OCI-LY3 (cell line): ENCODE measurements around the gene EIF4G3.
"Not testable (repeated sequence)": the region's sequence is repeated elsewhere in the genome, so short reads cannot be mapped to it uniquely, and the experiment has no call there.

Experiments
- H2AFZ ChIP-seq: fragments of 200-600, 300-600 bp; shearing (Covaris generic); 2 replicates; pipeline ENCODE4 v1.6.0; 2014; ENCODE audit warnings: antibody characterized with exemption, low read depth, low read length
- H3K27ac ChIP-seq: fragments of 200-600, 300-600 bp; sonication (generic); 2 replicates; pipeline ENCODE4 v1.5.1; 2014; ENCODE audit warnings: mild to moderate bottlenecking, low read length, moderate library complexity, mixed read lengths
- H3K27me3 ChIP-seq: fragments of 200-600, 300-600 bp; sonication (generic); 2 replicates; pipeline ENCODE4 v1.6.1; 2014; ENCODE audit warnings: low read depth, low read length, mixed read lengths
- H3K36me3 ChIP-seq: fragments of 200-600, 300-600 bp; sonication (generic); replicated peaks from 2 replicates; pipeline ENCODE3; 2014; ENCODE audit warnings: low read depth, low read length, mixed read lengths
- H3K4me1 ChIP-seq: fragments of 300-600, 200-600 bp; sonication (generic); 2 replicates; pipeline ENCODE4 v1.6.1; 2014; ENCODE audit warnings: low read length, mixed read lengths
- H3K4me2 ChIP-seq: fragments of 200-600, 300-600 bp; sonication (generic); 2 replicates; pipeline ENCODE4 v1.6.1; 2014; ENCODE audit warnings: low read length, mixed read lengths
- H3K4me3 ChIP-seq: fragments of 300-600, 200-600 bp; sonication (generic); 2 replicates; pipeline ENCODE4 v1.5.1; 2014; ENCODE audit warnings: antibody characterized with exemption, mild to moderate bottlenecking, low read length, moderate library complexity
- H3K79me2 ChIP-seq: fragments of 300-600, 200-600 bp; shearing (Covaris generic); 2 replicates; pipeline ENCODE4 v1.6.1; 2014; ENCODE audit warnings: mild to moderate bottlenecking, low read length, mixed read lengths
- H3K9ac ChIP-seq: fragments of 300-600, 200-600 bp; shearing (Covaris generic); 2 replicates; pipeline ENCODE4 v1.6.0; 2014; ENCODE audit warnings: mild to moderate bottlenecking, low read length, moderate library complexity
- H3K9me3 ChIP-seq: fragments of 200-600, 300-600 bp; shearing (Covaris generic); 2 replicates; pipeline ENCODE4 v1.6.1; 2014; ENCODE audit warnings: low read length, mixed read lengths; ENCODE audit not compliant: insufficient read depth
- H4K20me1 ChIP-seq: fragments of 200-600, 300-600 bp; sonication (generic); 2 replicates; pipeline ENCODE4 v1.6.1; 2016; ENCODE audit warnings: low read length, mixed read lengths; ENCODE audit not compliant: insufficient read depth
- EZH2phosphoT487 ChIP-seq: fragments of 200-600 bp; shearing (Covaris generic); IDR thresholded peaks from 2 replicates; pipeline ENCODE4 v1.6.1; 2018; ENCODE audit warnings: antibody characterized with exemption, mixed run types, low read depth
- TF ChIP-seq, protein P1 (sequence below): fragments of 200-600, 300-600 bp; sonication (generic); IDR thresholded peaks from 2 replicates; pipeline ENCODE4 v1.5.1; 2014; ENCODE audit warnings: antibody characterized with exemption, low read length, low read depth

The EIF4G3 gene

DNA sequence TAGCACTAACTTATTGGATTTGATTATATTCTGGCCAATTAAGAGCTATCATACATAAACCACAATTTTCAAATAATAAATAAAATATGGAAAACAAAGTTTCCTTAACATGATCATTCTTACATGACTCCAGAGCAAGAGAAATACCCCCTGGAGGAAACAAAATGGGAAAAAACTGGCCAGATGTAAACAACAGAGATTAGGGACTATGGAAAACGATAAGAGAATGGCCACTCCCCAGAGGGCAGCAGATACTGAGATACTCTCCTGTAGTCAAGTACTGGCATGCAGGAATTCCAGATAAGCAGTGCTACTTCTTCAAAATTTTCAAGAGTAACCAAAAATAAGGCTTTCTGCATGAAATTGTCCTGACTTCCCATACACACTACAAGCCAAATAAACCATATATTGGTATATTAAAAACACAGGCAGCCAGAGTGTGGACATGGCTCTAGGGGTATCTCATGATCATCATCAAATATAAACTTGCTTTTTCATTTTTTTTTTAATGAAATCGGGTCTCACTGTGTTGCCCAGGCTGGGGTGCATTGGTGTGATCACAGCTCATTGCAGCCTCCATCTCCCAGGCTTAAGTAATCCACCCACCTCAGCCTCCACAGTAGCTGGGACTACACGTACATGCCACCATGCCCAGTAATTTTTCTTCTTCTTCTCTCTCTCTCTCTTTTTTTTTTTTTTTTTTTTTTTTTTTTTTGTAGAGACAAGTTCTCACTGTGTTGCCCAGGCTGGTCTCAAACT, 118.5 kb downstream of the EIF4G3 start:
- Histone ChIP-seq H4K20me1 (no peaks in the 10 kb centered on the region), H2AFZ (no peak overlapping the region), H3K9me3 (no peaks in the 10 kb centered on the region), H3K36me3 (no peaks in the 10 kb centered on the region), H3K4me1 (no peaks in the 10 kb centered on the region), H3K27ac (no peak overlapping the region), H3K4me3 (no peak overlapping the region), H3K4me2 (no peak overlapping the region), H3K79me2 (no peaks in the 10 kb centered on the region), H3K27me3 (no peaks in the 10 kb centered on the region), H3K9ac (no peak overlapping the region)
- TF ChIP-seq, protein P1, sequence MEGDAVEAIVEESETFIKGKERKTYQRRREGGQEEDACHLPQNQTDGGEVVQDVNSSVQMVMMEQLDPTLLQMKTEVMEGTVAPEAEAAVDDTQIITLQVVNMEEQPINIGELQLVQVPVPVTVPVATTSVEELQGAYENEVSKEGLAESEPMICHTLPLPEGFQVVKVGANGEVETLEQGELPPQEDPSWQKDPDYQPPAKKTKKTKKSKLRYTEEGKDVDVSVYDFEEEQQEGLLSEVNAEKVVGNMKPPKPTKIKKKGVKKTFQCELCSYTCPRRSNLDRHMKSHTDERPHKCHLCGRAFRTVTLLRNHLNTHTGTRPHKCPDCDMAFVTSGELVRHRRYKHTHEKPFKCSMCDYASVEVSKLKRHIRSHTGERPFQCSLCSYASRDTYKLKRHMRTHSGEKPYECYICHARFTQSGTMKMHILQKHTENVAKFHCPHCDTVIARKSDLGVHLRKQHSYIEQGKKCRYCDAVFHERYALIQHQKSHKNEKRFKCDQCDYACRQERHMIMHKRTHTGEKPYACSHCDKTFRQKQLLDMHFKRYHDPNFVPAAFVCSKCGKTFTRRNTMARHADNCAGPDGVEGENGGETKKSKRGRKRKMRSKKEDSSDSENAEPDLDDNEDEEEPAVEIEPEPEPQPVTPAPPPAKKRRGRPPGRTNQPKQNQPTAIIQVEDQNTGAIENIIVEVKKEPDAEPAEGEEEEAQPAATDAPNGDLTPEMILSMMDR = no peak
- no peak for TF ChIP-seq EZH2phosphoT487

DNA sequence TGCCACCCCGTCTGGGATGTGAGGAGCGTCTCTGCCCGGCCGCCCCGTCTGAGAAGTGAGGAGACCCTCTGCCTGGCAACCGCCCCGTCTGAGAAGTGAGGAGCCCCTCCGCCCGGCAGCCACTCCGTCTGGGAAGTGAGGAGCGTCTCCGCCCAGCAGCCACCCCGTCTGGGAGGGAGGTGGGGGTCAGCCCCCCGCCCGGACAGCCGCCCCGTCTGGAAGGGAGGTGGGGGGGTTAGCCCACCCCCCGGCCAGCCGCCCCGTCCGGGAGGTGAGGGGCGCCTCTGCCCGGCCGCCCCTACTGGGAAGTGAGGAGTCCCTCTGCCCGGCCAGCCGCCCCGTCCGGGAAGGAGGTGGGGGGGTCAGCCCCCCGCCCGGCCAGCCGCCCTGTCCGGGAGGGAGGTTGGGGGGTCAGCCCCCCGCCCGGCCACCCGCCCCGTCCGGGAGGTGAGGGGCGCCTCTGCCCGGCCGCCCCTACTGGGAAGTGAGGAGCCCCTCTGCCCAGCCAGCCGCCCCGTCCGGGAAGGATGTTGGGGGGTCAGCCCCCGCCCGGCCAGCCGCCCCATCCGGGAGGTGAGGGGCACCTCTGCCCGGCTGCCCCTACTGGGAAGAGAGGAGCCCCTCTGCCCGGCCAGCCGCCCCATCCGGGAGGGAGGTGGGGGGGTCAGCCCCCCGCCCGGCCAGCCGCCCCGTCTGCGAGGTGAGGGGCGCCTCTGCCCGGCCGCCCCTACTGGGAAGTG, 123.3 kb downstream of the EIF4G3 start:
- Histone ChIP-seq H3K36me3 (peaks cover 13% of the 10 kb centered on the region), H3K4me1 (peaks cover 18% of the 10 kb centered on the region)
- not testable (repeated sequence) for H3K27ac ChIP-seq, H3K4me3 ChIP-seq, H3K9me3 ChIP-seq, H4K20me1 ChIP-seq, H3K4me2 ChIP-seq, H3K79me2 ChIP-seq, H2AFZ ChIP-seq, H3K27me3 ChIP-seq, H3K9ac ChIP-seq

DNA sequence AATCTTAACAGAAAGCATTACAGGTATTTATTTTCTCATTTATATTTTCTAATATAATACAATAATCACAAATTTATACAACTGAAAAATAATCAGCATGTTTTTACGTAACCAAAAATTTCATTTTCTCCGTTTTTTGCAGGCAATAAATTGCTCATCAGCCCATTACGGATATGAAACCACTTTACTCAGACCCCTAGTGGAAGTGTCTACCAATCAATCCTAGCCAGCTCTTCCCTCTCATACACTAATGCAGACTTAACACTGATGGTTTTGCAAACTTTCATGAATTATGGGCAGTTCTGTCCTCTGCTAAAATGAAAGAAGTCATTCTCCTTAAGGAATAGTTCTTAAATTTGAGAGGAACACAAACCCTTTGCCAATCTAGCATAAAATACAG, 124.7 kb downstream of the EIF4G3 start:
- Histone ChIP-seq H3K79me2 (no peaks in the 10 kb centered on the region), H3K4me3 (no peak overlapping the region), H3K27me3 (no peaks in the 10 kb centered on the region), H3K9ac (no peak overlapping the region), H2AFZ (no peak overlapping the region), H3K4me2 (peak overlapping the region; percentile 56), H3K27ac (peak overlapping the region; percentile 85), H4K20me1 (no peaks in the 10 kb centered on the region; the same call in 1 of the 2 replicates), H3K36me3 (peaks cover 13% of the 10 kb centered on the region), H3K4me1 (peaks cover 18% of the 10 kb centered on the region), H3K9me3 (no peaks in the 10 kb centered on the region)
- no peak for TF ChIP-seq EZH2phosphoT487
- TF ChIP-seq, protein P1 = peak; percentile 14; the same call in 1 of the 2 replicates

DNA sequence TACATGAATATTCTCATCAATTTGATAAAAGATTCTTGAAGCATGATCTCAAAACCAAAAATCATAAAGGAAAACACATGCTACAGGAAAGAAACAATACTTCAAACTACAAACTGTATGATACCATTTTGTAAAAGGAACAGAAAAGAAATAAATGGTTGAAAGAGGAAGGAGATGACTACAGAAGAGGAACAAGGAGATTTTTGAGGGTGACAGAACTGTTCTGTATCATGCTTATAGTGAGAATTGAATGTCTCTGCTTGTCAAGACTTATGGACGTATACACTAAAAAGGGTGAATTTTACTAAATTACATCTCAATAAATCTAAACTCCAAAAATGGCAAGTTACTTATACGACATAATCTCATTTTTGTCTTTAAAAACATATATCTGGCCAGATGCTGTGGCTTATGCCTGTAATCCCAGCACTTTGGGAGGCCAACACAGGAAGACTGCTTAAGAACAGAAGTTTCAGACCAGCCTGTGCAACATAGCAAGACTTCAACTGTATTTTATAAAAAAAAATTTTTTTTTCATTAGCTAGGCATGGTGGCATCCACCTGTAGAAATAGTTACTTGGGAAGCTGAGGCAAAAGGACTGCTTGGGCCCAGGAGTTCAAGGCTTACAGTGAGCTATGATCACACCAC, 125.4 kb downstream of the EIF4G3 start:
- H3K4me2 ChIP-seq = peak overlapping the region; percentile 56
- H3K36me3 ChIP-seq = peaks cover 13% of the 10 kb centered on the region

More for the DNA sequence above, 125.4 kb downstream of the EIF4G3 start:
- Histone ChIP-seq H3K4me3 (0 out of 2 replicates have a peak overlapping the region, but pooled peaks have one; percentile 14), H2AFZ (no peak overlapping the region), H3K79me2 (no peaks in the 10 kb centered on the region), H4K20me1 (no peaks in the 10 kb centered on the region; the same call in 1 of the 2 replicates), H3K9ac (no peak overlapping the region), H3K27me3 (no peaks in the 10 kb centered on the region), H3K9me3 (no peaks in the 10 kb centered on the region), H3K4me1 (peaks cover 18% of the 10 kb centered on the region), H3K27ac (peak overlapping the region; percentile 85)
- TF ChIP-seq, protein P1 = no peak
- TF ChIP-seq EZH2phosphoT487 = no peak
